Measurements from ENCODE around the gene SURF1. TPM values are rescaled to one million over a fixed set of nuclear protein-coding genes. Genes with fewer than 3 reads are reported as not detected.

SURF1 gene
- total RNA-seq, 4 donors from 2014 or later = 20.1 to 54.3 (median 36.3) TPM

DNA sequence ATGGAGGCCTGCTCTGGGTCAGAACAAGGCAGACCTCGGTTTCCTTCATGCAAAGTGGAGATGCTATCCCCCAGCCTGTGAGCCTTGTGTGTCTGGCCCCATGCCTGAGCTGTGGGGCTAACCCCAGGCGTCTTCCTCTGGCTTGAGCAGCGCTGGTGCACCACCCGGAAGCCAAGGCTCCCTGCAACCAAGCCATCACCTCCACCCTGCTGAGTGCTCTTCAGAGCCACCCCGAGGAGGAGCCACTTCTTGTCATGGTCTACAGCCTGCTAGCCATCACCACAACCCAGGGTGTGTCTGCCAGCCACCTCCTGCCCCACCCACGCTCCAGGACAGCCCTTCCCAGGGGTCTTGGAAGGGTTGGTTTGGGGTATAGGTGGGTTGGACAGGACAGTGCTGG, 45.3 kb upstream of the SURF1 start:
- DNase-seq (ENCODE audit: low spot score in 2 of 2) = no peak
- 72 to 85% methylated on average over 6 of the region's 6 CpGs for WGBS, 2 donors
- intact Hi-C loops (cut with DNase I; ENCODE audit: low total_unique reads) = no loop called here
- no peak overlapping the region for H3K4me3 ChIP-seq (ENCODE audit: low read depth, poor library complexity, severe bottlenecking)
- no peak for TF ChIP-seq CTCF (IDR thresholded peaks at IDR 0.05)
- TF ChIP-seq POLR2A (IDR thresholded peaks at IDR 0.05) = no peak

DNA sequence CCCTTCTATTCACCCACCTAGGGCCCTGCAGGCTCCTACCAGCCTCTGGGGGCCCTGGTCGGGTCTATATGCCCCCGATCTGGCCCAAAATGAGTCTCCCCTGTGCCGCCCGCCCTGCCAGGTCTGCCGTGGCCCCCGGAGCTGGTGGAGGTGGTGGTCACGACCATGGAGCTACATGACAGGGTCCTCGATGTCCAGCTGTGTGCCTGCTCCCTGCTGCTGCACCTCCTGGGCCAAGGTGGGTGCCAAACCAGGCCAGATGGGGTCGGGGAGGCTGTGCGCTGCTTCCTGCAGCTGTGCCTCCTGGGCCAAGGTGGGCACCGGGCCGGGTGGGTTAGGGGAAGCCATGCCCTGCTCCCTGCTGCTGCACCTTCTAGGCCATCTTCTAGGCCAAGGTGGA, 44.0 kb upstream of the SURF1 start:
- TF ChIP-seq POLR2A (IDR thresholded peaks at IDR 0.05) = no peak
- TF ChIP-seq CTCF (IDR thresholded peaks at IDR 0.05) = no peak
- intact Hi-C loops (cut with DNase I; ENCODE audit: low total_unique reads) = no loop called here
- H3K4me3 ChIP-seq (ENCODE audit: low read depth, poor library complexity, severe bottlenecking) = no peak overlapping the region
- WGBS, 2 donors = 87 to 91% methylated on average over 3 to 10 of the region's 12 CpGs
- DNase-seq (ENCODE audit: low spot score in 2 of 2) = no peak

DNA sequence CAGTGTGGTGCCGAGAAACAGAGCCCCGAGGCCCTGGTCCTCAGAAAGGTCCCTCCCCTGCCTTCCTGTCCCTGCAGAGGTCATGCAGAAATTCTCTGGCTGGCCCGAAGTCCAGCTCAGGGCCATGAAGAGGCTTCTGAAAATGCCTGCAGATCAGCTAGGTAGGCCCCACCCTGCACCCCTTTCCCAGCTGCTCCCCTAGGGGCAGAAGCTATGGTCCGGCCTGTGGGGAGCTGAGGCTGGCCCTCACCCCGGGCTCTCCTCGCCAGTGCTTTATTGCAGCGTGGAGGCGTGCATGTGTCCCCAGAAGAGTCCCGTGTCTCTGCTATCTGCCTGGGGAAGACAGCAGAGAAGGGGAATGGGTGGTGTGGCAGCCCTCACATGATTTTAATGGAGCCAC, 41.6 kb upstream of the SURF1 start:
- WGBS, 2 donors = 63 to 64% methylated on average over 9 of the region's 9 CpGs
- intact Hi-C loops (cut with DNase I; ENCODE audit: low total_unique reads) = no loop called here
- no peak for DNase-seq (ENCODE audit: low spot score in 2 of 2)
- no peak overlapping the region for H3K4me3 ChIP-seq (ENCODE audit: low read depth, poor library complexity, severe bottlenecking)
- TF ChIP-seq POLR2A (IDR thresholded peaks at IDR 0.05) (no peak), CTCF (IDR thresholded peaks at IDR 0.05) (no peak)

GRCh38 chr9:133397370-133397769, 41.1 kb upstream of the SURF1 start:
- H3K4me3 ChIP-seq (ENCODE audit: low read depth, poor library complexity, severe bottlenecking) = no peak overlapping the region
- TF ChIP-seq CTCF (IDR thresholded peaks at IDR 0.05) (no peak), POLR2A (IDR thresholded peaks at IDR 0.05) (no peak)
- 79 to 87% methylated on average over 6 of the region's 6 CpGs for WGBS, 2 donors
- intact Hi-C loops (cut with DNase I; ENCODE audit: low total_unique reads) = no loop called here
- no peak for DNase-seq (ENCODE audit: low spot score in 2 of 2)

GRCh38 chr9:133396952-133397351, 40.7 kb upstream of the SURF1 start:
- 41 to 47% methylated on average over 14 of the region's 14 CpGs for WGBS, 2 donors
- TF ChIP-seq CTCF (IDR thresholded peaks at IDR 0.05) (no peak), POLR2A (IDR thresholded peaks at IDR 0.05) (no peak)
- intact Hi-C loops (cut with DNase I; ENCODE audit: low total_unique reads) = no loop called here
- no peak for DNase-seq (ENCODE audit: low spot score in 2 of 2)
- no peak overlapping the region for H3K4me3 ChIP-seq (ENCODE audit: low read depth, poor library complexity, severe bottlenecking)

DNA sequence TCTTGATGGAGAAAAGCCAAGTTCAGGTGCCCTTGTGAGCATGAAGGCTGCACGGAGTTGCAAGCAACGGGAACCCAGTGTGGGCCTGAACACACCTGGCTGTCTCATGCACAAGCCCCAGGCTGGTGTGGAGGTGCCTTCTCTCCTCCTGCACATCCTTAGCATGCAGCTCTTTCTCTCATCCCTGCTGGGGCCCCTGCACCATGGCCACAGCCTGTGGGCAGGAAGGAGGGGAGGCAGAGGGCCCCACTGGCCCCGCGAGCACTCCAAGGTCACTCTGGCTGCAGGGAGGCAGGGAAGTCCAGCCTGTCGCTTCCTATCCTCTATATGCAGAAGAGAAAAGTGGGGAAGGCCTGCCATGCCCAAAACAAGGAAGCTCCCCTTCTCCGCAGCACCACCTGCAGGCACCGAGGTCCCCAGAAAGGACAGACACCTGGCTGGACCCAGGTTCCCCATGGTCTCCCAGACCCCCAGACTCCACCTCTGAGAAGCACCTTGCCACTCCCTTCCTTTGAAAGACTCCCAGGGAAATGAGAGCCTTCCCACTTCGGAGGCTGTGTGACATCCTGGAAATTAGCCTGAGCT, 38.5 kb upstream of the SURF1 start:
- 26 to 33% methylated on average over 8 of the region's 8 CpGs for WGBS, 2 donors
- TF ChIP-seq CTCF (IDR thresholded peaks at IDR 0.05) (no peak), POLR2A (IDR thresholded peaks at IDR 0.05) (no peak)
- H3K4me3 ChIP-seq (ENCODE audit: low read depth, poor library complexity, severe bottlenecking) = no peak overlapping the region
- DNase-seq (ENCODE audit: low spot score in 2 of 2) = no peak
- intact Hi-C loops (cut with DNase I; ENCODE audit: low total_unique reads) = no loop called here
